ENCODE results near the gene TAMALIN.

The TAMALIN gene

DNA sequence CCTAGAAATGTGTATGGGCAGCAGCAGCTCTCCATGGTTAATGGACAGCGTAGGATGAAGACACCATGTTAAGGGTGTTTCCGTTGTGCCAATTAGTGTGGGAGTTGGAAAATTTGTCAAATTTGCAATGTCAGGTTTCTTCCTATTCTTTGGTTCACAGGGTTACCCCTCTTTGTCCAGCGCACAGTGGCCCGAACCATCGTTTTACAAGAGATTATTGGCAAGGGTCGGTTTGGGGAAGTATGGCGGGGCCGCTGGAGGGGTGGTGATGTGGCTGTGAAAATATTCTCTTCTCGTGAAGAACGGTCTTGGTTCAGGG, 26.0 kb upstream of the TAMALIN start:
- Histone ChIP-seq H3K9me3 (no peaks in the 10 kb centered on the region), H3K4me1 (no peaks in the 10 kb centered on the region), H3K36me3 (peaks cover 59 to 92% (median 81%) of the 10 kb centered on the region in 3 donors), H3K4me3 (no peak overlapping the region), H3K27me3 (no peaks in the 10 kb centered on the region), H3K27ac (no peak overlapping the region)
- TF ChIP-seq, protein P1, sequence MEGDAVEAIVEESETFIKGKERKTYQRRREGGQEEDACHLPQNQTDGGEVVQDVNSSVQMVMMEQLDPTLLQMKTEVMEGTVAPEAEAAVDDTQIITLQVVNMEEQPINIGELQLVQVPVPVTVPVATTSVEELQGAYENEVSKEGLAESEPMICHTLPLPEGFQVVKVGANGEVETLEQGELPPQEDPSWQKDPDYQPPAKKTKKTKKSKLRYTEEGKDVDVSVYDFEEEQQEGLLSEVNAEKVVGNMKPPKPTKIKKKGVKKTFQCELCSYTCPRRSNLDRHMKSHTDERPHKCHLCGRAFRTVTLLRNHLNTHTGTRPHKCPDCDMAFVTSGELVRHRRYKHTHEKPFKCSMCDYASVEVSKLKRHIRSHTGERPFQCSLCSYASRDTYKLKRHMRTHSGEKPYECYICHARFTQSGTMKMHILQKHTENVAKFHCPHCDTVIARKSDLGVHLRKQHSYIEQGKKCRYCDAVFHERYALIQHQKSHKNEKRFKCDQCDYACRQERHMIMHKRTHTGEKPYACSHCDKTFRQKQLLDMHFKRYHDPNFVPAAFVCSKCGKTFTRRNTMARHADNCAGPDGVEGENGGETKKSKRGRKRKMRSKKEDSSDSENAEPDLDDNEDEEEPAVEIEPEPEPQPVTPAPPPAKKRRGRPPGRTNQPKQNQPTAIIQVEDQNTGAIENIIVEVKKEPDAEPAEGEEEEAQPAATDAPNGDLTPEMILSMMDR (IDR thresholded peaks at IDR 0.05), result no peak
- DNase-seq, result no peak
- intact Hi-C loops (cut with DNase I; ENCODE audit: low total_unique reads), result loop anchor here (5.0 kb wide), 1 partner anchor 58 kb away; no protein-coding TSS in a partner anchor

DNA sequence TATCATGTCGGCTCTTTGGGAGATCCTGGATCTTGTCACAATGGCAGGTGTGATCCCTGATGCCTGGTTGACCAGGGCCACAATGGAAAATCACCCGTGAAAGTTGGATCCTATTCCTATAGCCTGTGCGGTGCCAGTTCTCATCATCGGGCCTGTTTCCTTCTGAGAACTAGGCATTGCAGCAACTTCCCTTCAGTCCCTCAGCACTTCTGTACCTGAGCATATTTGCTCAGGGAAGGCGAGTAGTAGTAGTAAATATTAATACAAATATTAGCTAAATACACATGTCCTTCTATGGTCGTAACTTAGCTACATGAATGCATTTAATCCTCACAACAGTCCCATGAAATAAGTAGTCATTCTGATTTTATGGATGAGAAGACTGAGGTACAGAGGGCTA, 22.1 kb upstream of the TAMALIN start:
- TF ChIP-seq, protein P1 (IDR thresholded peaks at IDR 0.05), result no peak
- Histone ChIP-seq H3K9me3 (no peaks in the 10 kb centered on the region), H3K27me3 (no peaks in the 10 kb centered on the region), H3K27ac (no peak overlapping the region), H3K4me3 (no peak overlapping the region), H3K36me3 (peaks cover 37 to 93% (median 89%) of the 10 kb centered on the region in 3 donors), H3K4me1 (no peaks in the 10 kb centered on the region)
- intact Hi-C loops (cut with DNase I; ENCODE audit: low total_unique reads), result loop anchor here (5.0 kb wide), 1 partner anchor 62 kb away; no protein-coding TSS in a partner anchor
- no peak for DNase-seq

DNA sequence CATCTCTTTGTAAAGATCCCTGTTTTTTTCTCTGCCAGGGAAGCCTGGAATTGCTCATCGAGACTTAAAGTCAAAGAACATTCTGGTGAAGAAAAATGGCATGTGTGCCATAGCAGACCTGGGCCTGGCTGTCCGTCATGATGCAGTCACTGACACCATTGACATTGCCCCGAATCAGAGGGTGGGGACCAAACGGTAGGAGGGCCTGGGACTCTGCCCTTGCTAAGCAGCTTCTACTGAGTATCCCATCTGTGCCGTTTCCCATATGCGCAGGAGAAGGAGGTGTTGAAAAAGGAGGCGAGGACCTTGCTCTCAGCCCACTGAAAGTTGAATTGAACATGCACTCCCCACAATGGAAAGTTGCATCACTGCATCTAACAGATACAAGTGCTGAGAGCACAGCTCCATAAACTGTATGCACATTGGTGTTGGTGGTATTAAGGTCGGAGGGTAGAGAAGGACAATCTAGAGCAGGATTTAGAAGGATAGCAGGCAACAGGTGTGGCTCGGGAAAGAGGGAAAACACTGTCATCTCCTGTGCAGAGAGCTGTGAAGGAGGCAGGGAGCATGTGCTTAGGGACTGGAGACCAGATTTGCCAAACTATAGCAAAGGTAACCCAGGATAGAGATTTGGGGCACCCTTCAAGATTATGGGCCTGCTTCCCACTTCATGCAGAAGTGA, 21.5 kb upstream of the TAMALIN start:
- Histone ChIP-seq H3K36me3 (peaks cover 37 to 93% (median 88%) of the 10 kb centered on the region in 3 donors), H3K27me3 (no peaks in the 10 kb centered on the region), H3K27ac (no peak overlapping the region), H3K9me3 (no peaks in the 10 kb centered on the region), H3K4me1 (no peaks in the 10 kb centered on the region), H3K4me3 (no peak overlapping the region)
- no peak for DNase-seq
- TF ChIP-seq, protein P1 (IDR thresholded peaks at IDR 0.05), result no peak
- intact Hi-C loops (cut with DNase I; ENCODE audit: low total_unique reads), result no loop called here

DNA sequence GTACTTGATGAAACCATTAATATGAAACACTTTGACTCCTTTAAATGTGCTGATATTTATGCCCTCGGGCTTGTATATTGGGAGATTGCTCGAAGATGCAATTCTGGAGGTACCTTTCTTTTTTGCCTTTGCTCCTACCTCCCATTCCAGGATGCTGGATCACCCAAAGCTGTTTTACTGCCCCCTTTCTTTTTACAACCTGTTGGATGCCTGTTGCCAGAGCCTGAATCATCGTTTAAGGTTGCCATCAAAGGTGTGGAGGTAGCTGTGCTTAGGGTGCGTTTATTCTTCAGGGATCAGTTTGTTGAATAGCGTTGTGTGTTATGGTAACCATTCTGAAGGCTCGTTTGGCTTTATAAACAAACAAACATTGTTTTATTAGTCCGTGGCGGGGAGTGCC, 19.9 kb upstream of the TAMALIN start:
- TF ChIP-seq, protein P1 (IDR thresholded peaks at IDR 0.05), result no peak
- peaks cover 27 to 85% (median 80%) of the 10 kb centered on the region in 3 donors for H3K36me3 ChIP-seq
- no peaks in the 10 kb centered on the region for H3K9me3 ChIP-seq
- H3K4me1 ChIP-seq, result no peaks in the 10 kb centered on the region
- H3K27me3 ChIP-seq, result no peaks in the 10 kb centered on the region
- no peak for DNase-seq
- H3K27ac ChIP-seq, result no peak overlapping the region
- no peak overlapping the region for H3K4me3 ChIP-seq
- intact Hi-C loops (cut with DNase I; ENCODE audit: low total_unique reads), result no loop called here

DNA sequence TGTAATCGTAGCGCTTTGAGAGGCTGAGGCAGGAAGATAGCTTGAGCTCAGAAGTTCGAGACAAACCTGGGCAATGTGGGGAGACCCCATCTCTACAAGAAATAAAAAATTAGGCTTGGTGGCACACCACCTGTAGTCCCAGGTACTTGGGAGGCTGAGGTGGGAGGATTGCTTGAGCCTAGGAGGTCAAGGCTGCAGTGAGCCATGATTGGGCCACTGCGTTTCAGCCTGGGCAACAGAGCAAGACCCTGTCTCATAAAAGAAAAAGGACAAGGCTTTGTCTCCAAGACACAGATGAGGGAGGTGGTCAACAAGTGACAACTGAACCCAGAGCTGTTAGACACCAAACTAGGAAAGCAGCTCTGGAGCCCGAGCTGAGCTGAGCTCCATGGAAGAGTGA, 14.5 kb upstream of the TAMALIN start:
- no peaks in the 10 kb centered on the region for H3K4me1 ChIP-seq
- H3K27me3 ChIP-seq, result no peaks in the 10 kb centered on the region
- H3K9me3 ChIP-seq, result no peaks in the 10 kb centered on the region
- peaks cover 29 to 82% (median 68%) of the 10 kb centered on the region in 3 donors for H3K36me3 ChIP-seq
- TF ChIP-seq, protein P1 (IDR thresholded peaks at IDR 0.05), result no peak
- intact Hi-C loops (cut with DNase I; ENCODE audit: low total_unique reads), result no loop called here
- DNase-seq, result no peak
- H3K4me3 ChIP-seq, result no peak overlapping the region
- no peak overlapping the region for H3K27ac ChIP-seq

DNA sequence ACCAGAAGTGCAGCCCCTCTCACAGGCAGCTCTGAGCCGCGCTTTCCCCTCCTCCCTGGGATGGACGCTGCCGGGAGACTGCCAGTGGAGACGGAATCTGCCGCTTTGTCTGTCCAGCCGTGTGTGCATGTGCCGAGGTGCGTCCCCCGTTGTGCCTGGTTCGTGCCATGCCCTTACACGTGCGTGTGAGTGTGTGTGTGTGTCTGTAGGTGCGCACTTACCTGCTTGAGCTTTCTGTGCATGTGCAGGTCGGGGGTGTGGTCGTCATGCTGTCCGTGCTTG, 12.3 kb upstream of the TAMALIN start:
- intact Hi-C loops (cut with DNase I; ENCODE audit: low total_unique reads), result no loop called here
- H3K27me3 ChIP-seq, result no peaks in the 10 kb centered on the region
- no peak overlapping the region for H3K4me3 ChIP-seq
- no peak overlapping the region for H3K27ac ChIP-seq
- H3K4me1 ChIP-seq, result no peaks in the 10 kb centered on the region
- H3K36me3 ChIP-seq, result peaks cover 26 to 75% (median 48%) of the 10 kb centered on the region in 3 donors
- no peaks in the 10 kb centered on the region for H3K9me3 ChIP-seq
- TF ChIP-seq, protein P1 (IDR thresholded peaks at IDR 0.05), result no peak
- DNase-seq, result no peak
